Measurements from ENCODE around the gene ZFP3. TPM values are rescaled to one million over a fixed set of nuclear protein-coding genes. Genes with fewer than 3 reads are reported as not detected.
"Not testable (repeated sequence)": the region's sequence is repeated elsewhere in the genome, so short reads cannot be mapped to it uniquely, and the experiment has no call there.

ZFP3 gene
- 1 to 10 TPM; 2.5 to 3.6 TPM for total RNA-seq
- total RNA-seq, result 9.2 to 25.8 reads per million in 2 donors

DNA sequence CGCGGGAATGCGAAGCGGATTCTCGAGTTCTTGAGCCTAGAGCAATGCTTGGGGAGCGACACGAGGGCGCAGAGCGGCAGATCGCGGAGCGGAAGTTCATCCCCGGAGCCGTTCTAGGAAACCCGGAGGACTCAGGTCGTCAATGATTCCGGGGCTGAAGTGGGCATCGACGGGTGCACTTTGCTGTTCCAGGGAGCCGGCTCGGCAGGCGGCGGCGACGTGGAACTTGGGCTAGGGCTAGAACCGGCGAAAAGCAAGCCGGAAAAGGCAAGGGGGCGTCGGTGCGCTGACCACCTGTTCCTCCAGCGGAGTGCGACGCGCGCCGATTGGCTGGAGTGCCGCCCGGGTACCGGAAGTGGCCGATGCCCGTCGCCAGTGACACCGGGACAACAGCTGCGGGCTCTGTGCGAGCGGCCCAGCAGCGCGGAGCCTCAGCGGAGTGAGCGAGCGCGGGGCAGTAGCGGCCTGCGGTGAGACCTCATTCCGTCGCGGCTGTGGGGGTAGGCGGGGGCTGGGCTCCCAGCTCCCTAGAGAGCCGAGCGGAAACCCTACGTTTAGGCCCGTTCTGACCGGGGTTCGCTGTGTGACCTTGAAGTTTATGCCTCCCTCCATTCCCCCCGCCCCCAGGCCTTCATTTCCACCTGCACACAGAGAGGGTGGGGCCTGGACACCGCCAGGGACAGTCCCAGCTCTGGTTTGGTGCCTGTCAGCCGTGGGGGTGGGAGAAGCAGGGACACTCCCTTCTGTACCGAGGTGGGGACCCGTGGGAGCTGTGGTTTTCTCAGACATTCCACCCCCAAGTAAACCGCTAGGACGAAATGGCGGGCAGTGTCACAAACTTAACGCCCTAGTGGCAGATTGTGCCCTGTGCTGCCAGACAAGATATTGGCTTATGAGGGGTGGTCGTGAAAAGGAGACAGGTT is at the start of gene ZFP3:
Gene ZFP3, plus strand, starts transcription at position 362 of the 923 bp plus-strand sequence. CDS start 13,038 bp downstream, outside the sequence.
- H3K4me1 Mint-ChIP-seq, result peaks cover 20% of the 10 kb centered on the region
- no peaks in the 10 kb centered on the region for H3K9me3 ChIP-seq (ENCODE audit: control insufficient read depth, low read length, poor library complexity, severe bottlenecking)
- H3K27ac Mint-ChIP-seq, result peak within 1 kb of the TSS; percentile 85
- DNase-seq (peak; percentile 41 to 50 (median 41)), ATAC-seq (peak; percentile 84)
- H3K27me3 Mint-ChIP-seq, result no peaks in the 10 kb centered on the region
- H3K4me3 Mint-ChIP-seq, result peak within 1 kb of the TSS; percentile 96
- peaks cover 2% of the 10 kb centered on the region for H3K36me3 Mint-ChIP-seq (ENCODE audit: low read depth)

GRCh38 chr17:5030168-5030567 is 48.1 kb upstream of the ZFP3 start:
- not testable (repeated sequence) for DNase-seq; H3K27me3 Mint-ChIP-seq; ATAC-seq; H3K9me3 ChIP-seq (ENCODE audit: control insufficient read depth, low read length, poor library complexity, severe bottlenecking); H3K36me3 Mint-ChIP-seq (ENCODE audit: low read depth)
- Mint-ChIP-seq H3K4me1 (peaks cover 15% of the 10 kb centered on the region), H3K27ac (peak overlapping the region; percentile 92), H3K4me3 (peak overlapping the region; percentile 89)

GRCh38 chr17:5031365-5032082 is 46.7 kb upstream of the ZFP3 start:
- peak overlapping the region; percentile 92 for H3K27ac Mint-ChIP-seq
- H3K27me3 Mint-ChIP-seq, result no peaks in the 10 kb centered on the region
- peak overlapping the region; percentile 89 for H3K4me3 Mint-ChIP-seq
- H3K9me3 ChIP-seq (ENCODE audit: control insufficient read depth, low read length, poor library complexity, severe bottlenecking), result no peaks in the 10 kb centered on the region
- ATAC-seq (peak; percentile 86), DNase-seq (peak; percentile 62 to 82 (median 69))
- H3K36me3 Mint-ChIP-seq (ENCODE audit: low read depth), result no peaks in the 10 kb centered on the region
- H3K4me1 Mint-ChIP-seq, result peaks cover 15% of the 10 kb centered on the region

- H3K9me3 ChIP-seq (ENCODE audit: control insufficient read depth, low read length, poor library complexity, severe bottlenecking), result no peaks in the 10 kb centered on the region
- no peaks in the 10 kb centered on the region for H3K27me3 Mint-ChIP-seq
- ATAC-seq (no peak), DNase-seq (no peak)
- no peak overlapping the region for H3K4me3 Mint-ChIP-seq
- H3K27ac Mint-ChIP-seq, result no peak overlapping the region
- H3K4me1 Mint-ChIP-seq, result peaks cover 15% of the 10 kb centered on the region
- H3K36me3 Mint-ChIP-seq (ENCODE audit: low read depth), result no peaks in the 10 kb centered on the region
Observed at GRCh38 chr17:5032865-5033264, 45.4 kb upstream of the ZFP3 start.

GRCh38 chr17:5033352-5034015 is 44.8 kb upstream of the ZFP3 start:
- H3K4me3 Mint-ChIP-seq, result no peak overlapping the region
- ATAC-seq (no peak), DNase-seq (no peak)
- H3K36me3 Mint-ChIP-seq (ENCODE audit: low read depth), result no peaks in the 10 kb centered on the region
- H3K9me3 ChIP-seq (ENCODE audit: control insufficient read depth, low read length, poor library complexity, severe bottlenecking), result no peaks in the 10 kb centered on the region
- H3K27me3 Mint-ChIP-seq, result no peaks in the 10 kb centered on the region
- peaks cover 15% of the 10 kb centered on the region for H3K4me1 Mint-ChIP-seq
- H3K27ac Mint-ChIP-seq, result no peak overlapping the region

GRCh38 chr17:5034063-5034462 is 44.2 kb upstream of the ZFP3 start:
- DNase-seq (no peak), ATAC-seq (no peak)
- Mint-ChIP-seq H3K36me3 (ENCODE audit: low read depth) (no peaks in the 10 kb centered on the region), H3K27me3 (no peaks in the 10 kb centered on the region), H3K4me1 (peaks cover 15% of the 10 kb centered on the region), H3K4me3 (no peak overlapping the region), H3K27ac (no peak overlapping the region)
- H3K9me3 ChIP-seq (ENCODE audit: control insufficient read depth, low read length, poor library complexity, severe bottlenecking), result no peaks in the 10 kb centered on the region

DNA sequence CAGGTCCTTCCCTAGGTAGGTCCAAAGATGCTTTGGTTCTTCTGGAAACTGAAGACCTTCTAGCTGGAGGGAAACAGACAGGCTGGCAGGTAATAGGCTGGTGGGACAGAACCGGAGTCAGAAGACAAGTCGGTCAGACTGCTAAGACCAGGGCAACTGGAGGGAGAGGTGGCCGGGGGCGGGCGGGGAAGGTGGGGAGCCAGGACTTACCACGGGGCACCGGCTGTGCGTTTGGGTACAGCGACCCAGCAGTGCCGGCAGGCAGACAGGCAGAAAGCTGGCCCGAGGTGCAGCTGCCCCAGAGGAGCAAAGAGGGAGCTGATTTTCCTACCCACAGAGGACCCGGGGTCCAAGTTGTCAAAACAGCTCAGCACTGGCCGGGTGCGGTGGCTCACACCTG is 43.6 kb upstream of the ZFP3 start:
- Mint-ChIP-seq H3K4me1 (peaks cover 16% of the 10 kb centered on the region), H3K27ac (no peak overlapping the region), H3K4me3 (no peak overlapping the region), H3K27me3 (no peaks in the 10 kb centered on the region), H3K36me3 (ENCODE audit: low read depth) (no peaks in the 10 kb centered on the region)
- DNase-seq (no peak), ATAC-seq (no peak)
- H3K9me3 ChIP-seq (ENCODE audit: control insufficient read depth, low read length, poor library complexity, severe bottlenecking), result no peaks in the 10 kb centered on the region

DNA sequence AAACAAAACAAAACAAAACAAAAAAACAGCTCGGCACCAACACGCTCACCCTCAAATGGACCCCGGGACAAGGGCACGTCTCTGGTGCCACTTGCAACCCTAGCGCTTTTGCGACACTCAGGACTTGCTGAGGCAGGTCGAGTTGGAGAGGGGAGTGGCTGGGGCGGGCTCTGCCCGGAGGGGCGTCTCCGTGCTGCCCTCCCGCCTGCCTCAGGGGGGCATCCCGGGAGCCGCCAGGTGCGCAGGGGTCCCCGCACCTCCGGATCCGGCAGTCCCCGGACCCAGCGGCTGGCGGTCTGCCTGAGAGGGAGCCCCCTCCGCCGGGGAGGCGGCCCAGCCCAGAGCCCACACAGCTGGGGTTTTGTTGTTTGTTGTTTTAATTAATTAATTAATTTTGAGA is 43.0 kb upstream of the ZFP3 start, which contains the start of gene SLC52A1:
Gene SLC52A1, minus strand, starts transcription at position 112 of the 400 bp plus-strand sequence. CDS start 820 bp downstream, outside the sequence.
- Mint-ChIP-seq H3K4me3 (no peak within 1 kb of the TSS), H3K27me3 (no peaks in the 10 kb centered on the region), H3K27ac (no peak within 1 kb of the TSS), H3K4me1 (peaks cover 18% of the 10 kb centered on the region), H3K36me3 (ENCODE audit: low read depth) (no peaks in the 10 kb centered on the region)
- DNase-seq (no peak), ATAC-seq (no peak)
- H3K9me3 ChIP-seq (ENCODE audit: control insufficient read depth, low read length, poor library complexity, severe bottlenecking), result no peaks in the 10 kb centered on the region

DNA sequence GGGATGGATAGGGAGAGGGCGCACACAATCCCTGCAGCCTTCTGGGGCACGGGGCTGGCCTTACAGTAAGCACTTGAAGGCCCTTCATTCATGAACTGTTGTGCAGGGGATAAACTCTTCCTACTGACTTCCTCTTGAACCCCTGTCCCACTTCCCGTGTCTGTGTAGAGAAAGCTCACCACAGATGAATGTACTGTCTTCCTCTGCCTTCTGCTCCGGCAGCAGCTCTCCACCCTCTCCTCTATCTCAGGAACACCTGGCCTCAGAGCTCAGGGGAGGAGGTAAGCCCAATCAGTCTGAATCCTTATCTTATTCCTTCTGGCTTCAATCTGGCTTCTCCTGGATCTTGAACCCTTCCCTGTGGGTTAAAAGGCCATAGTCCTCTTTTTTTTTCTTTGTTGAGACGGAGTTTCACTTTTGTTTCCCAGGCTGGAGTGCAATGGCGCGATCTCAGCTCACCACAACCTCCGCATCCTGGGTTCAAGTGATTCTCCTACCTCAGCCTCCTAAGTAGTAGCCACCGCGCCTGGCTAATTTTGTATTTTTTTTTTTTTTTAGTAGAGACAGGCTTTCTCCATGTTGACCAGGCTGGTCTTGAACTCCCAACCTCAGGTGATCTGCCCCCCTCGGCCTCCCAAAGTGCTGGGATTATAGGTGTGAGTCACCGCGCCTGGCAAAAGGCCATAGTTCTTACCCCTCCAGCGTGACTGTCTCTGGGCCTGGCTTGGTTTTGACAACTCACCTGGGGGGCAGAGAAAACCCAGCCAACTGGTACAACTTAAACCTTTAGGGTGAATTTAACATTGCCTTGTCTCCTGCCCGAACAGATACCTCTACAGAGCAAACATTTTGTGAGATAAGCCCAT is 35.9 kb upstream of the ZFP3 start:
- peaks cover 31% of the 10 kb centered on the region for H3K4me1 Mint-ChIP-seq
- H3K4me3 Mint-ChIP-seq, result peak overlapping the region; percentile 87
- H3K27me3 Mint-ChIP-seq, result no peaks in the 10 kb centered on the region
- no peaks in the 10 kb centered on the region for H3K9me3 ChIP-seq (ENCODE audit: control insufficient read depth, low read length, poor library complexity, severe bottlenecking)
- DNase-seq (no peak), ATAC-seq (peak; percentile 69)
- H3K27ac Mint-ChIP-seq, result peak overlapping the region; percentile 88
- H3K36me3 Mint-ChIP-seq (ENCODE audit: low read depth), result no peaks in the 10 kb centered on the region

- H3K4me3 Mint-ChIP-seq, result peak overlapping the region; percentile 87
- H3K36me3 Mint-ChIP-seq (ENCODE audit: low read depth), result no peaks in the 10 kb centered on the region
- DNase-seq, result no peak
- ATAC-seq, result no peak
- peak overlapping the region; percentile 88 for H3K27ac Mint-ChIP-seq
- no peaks in the 10 kb centered on the region for H3K9me3 ChIP-seq (ENCODE audit: control insufficient read depth, low read length, poor library complexity, severe bottlenecking)
- no peaks in the 10 kb centered on the region for H3K27me3 Mint-ChIP-seq
- H3K4me1 Mint-ChIP-seq, result peaks cover 38% of the 10 kb centered on the region
Observed at GRCh38 chr17:5043524-5043923, 34.7 kb upstream of the ZFP3 start.

GRCh38 chr17:5044630-5045029 is 33.6 kb upstream of the ZFP3 start:
- Mint-ChIP-seq H3K27ac (peak overlapping the region; percentile 88), H3K36me3 (ENCODE audit: low read depth) (no peaks in the 10 kb centered on the region), H3K4me1 (peaks cover 47% of the 10 kb centered on the region), H3K27me3 (no peaks in the 10 kb centered on the region), H3K4me3 (no peak overlapping the region)
- no peak for ATAC-seq
- H3K9me3 ChIP-seq (ENCODE audit: control insufficient read depth, low read length, poor library complexity, severe bottlenecking), result no peaks in the 10 kb centered on the region
- DNase-seq, result no peak

DNA sequence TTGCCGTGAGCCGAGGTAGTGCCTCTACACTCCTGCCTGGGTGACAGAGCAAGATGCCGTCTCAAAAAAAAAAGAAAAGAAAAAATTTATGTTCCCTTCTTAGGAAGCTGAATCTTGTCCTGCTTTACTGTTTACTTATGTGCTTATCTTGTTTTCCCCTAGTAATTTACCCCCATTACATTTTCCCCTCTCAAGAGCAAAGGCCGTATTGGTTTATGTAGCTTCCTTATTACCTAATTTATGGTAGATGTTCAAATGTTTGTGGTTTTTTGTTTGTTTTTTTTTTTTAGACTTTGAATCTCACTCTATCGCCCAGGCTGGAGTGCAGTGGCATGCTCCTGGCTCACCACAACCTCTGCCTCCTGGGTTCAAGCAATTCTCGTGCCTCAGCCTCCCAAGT is 32.8 kb upstream of the ZFP3 start:
- DNase-seq (no peak), ATAC-seq (peak; percentile 5)
- Mint-ChIP-seq H3K4me1 (peaks cover 48% of the 10 kb centered on the region), H3K27ac (peak overlapping the region; percentile 62), H3K4me3 (no peak overlapping the region), H3K36me3 (ENCODE audit: low read depth) (no peaks in the 10 kb centered on the region), H3K27me3 (no peaks in the 10 kb centered on the region)
- no peaks in the 10 kb centered on the region for H3K9me3 ChIP-seq (ENCODE audit: control insufficient read depth, low read length, poor library complexity, severe bottlenecking)

Data from T-helper 17 cell (primary cell).